Heart right ventricle (tissue), 16 donors: ENCODE measurements around the gene TMPRSS2. TPM values are rescaled to one million over a fixed set of nuclear protein-coding genes. Genes with fewer than 3 reads are reported as not detected.

Experiments used
- ATAC-seq, 8 donors: fragments of 200-7000 bp; cut with Tn5 transposase; one replicate each; pipeline ENCODE4 v1.9.1; 2020; ENCODE audit warnings: mild to moderate bottlenecking in 8 of 8, moderate library complexity in 8 of 8, moderate number of reproducible peaks in 1 of 8
- DNase-seq, 2 donors: peaks; one replicate each; pipeline ENCODE4 v3.0.0-alpha.2; 2020
- H3K27ac ChIP-seq, 10 donors: fragments of 200-600 bp; sonication (generic) in 2 of 10; one replicate each; pipeline versions ENCODE4 v1.5.0 to v1.8.0; 2020 to 2022; ENCODE audit warnings: mild to moderate bottlenecking in 3 of 10
- H3K27me3 ChIP-seq, 7 donors: fragments of 200-600 bp; one replicate each; pipeline ENCODE4 v1.8.0; 2021 to 2022; ENCODE audit warnings: mild to moderate bottlenecking in 2 of 7
- H3K36me3 ChIP-seq, 9 donors: fragments of 200-600 bp; sonication (generic) in 1 of 9; one replicate each; pipeline versions ENCODE4 v1.5.0 to v1.8.0; 2020 to 2022; ENCODE audit warnings: mild to moderate bottlenecking in 2 of 9
- H3K4me1 ChIP-seq, 9 donors: fragments of 200-600 bp; sonication (generic) in 1 of 9; one replicate each; pipeline versions ENCODE4 v1.5.0 to v1.8.0; 2020 to 2022; ENCODE audit warnings: mild to moderate bottlenecking in 4 of 9
- H3K4me3 ChIP-seq, 10 donors: fragments of 200-600 bp; sonication (generic) in 2 of 10; one replicate each; pipeline versions ENCODE4 v1.5.0 to v1.8.0; 2020 to 2022; ENCODE audit warnings: mild to moderate bottlenecking in 7 of 10, moderate library complexity in 2 of 10
- H3K9me3 ChIP-seq, 11 donors: fragments of 200-600 bp in 10 of 11; sonication (generic) in 2 of 11; one replicate each; pipeline versions ENCODE4 v1.5.0 to v1.8.0; 2013 to 2022; ENCODE audit warnings: mild to moderate bottlenecking in 2 of 11, control low read depth in 1 of 11, moderate library complexity in 1 of 11
- WGBS, 2 donors: extraction: QIAGEN DNeasy Blood & Tissue Kit; methylation state at CpG; one replicate each; pipeline ENCODE4 v1.1.7; 2013; ENCODE audit warnings: inconsistent platforms in 1 of 2; 5-methylcytosine and 5-hydroxymethylcytosine counted together
- intact Hi-C, 10 donors: fragments of 100-400 bp; cut with DNase I; formaldehyde crosslinking; loops; one replicate each; pipeline versions ENCODE4 v1.11.1 to v1.14.2; 2022
- polyA plus RNA-seq, 2 donors: library from polyadenylated mRNA; stranded (reverse); fragments of 200-250 nt; gene quantifications; one replicate each; pipeline ENCODE4 v1.2.3, GENCODE V29; 2013
- total RNA-seq, 10 donors: library from RNA; stranded (reverse); fragmentation: NEBNext Ultra II Directional in 3 of 10; extraction: Animal tissue kit (Norgen Biotek cat#: 25700) in 3 of 10; gene quantifications; one replicate each; pipeline versions ENCODE4 v1.2.1 to v1.2.4, GENCODE V29; 2021 to 2023
- TF ChIP-seq, protein P1 (sequence below), 9 donors: fragments of 200-600 bp; sonication (generic) in 2 of 9; IDR thresholded peaks; one replicate each; pipeline versions ENCODE4 v1.5.0 to v1.8.0; 2021 to 2022; ENCODE audit warnings: antibody characterized with exemption in 9 of 9, mild to moderate bottlenecking in 5 of 9, moderate library complexity in 1 of 9
- donor health status: Arrhythmogenic right ventricular cardiomyopathy.
- donor health status: ischemic (EF 13 %, LVEDD 7.1; RV severe dilation, severe dysfunction).
- donor health status: healthy with polysubstance abuse.
- donor health status: DM: no; HTN: yes; CAD: no.
- donor health status: DM: no; HTN: no; CAD: no.
- donor health status: ischemic (EF 25% LVEDD 6.9; RV normal size, moderate dysfunction).
- donor health status: ischemic (EF 25% LVEDD 5.7; RV mildly dilated, moderate dysfunction).
- donor health status: healthy.
- donor health status: DM: yes; HTN: yes; CAD: no.
- donor health status: Ischemic cardiomyopathy.
- donor health status: ischemic (EF 35%, LVEDD 5.7; RV mildly dilated, moderate dysfunction).
- donor health status: nonischemic (EF 11% LVEDD 7.7; RV severe dilation, severe dysfunction).
- donor health status: DM: yes; HTN: yes; CAD: no.
- donor health status: PGD.
- donor health status: ischemic (EF 29% LVEDD 5.4; RV normal size, mild dysfunction).
- donor health status: nonischemic (EF 23%, LVEDD 6.1; RV moderate dilation, normal function).

TMPRSS2 gene
- total and polyA plus RNA-seq, 12 donors: 0.03 TPM; not detected in 11

DNA sequence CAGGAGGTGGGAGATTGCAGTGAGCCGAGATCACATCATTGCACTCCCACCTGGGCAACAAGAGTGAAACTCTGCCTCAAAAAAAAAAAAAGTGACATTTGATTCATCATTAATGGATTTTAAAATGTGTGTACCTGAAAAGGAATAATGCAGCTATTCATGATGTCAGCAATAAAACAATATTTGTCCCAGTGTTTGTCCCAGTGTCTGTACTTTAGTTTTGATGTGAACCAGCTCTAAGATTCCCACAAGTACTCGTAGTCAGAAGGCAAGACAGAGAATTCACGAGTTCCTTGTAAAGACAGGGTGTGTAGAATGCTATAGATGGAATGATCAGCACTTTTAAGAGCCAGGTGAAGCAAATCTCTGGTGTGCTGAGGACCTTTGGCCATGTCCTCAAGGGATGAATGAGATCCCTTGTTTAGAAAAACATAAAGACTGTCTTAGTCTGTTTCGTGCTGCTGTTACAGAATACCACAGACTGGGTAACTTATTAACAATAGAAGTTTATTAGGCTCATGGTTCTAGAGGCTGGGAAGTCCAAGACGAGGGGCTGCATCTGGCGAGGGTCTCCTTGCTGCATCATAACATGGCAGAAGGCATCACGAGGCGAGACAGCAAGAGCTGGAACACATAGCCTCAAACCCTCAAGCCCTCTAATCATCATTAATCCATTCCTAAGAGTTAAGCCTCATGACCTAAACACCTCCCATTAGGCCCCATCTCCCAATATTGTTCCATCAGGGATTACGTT is 12.0 kb upstream of the TMPRSS2 start:
- H3K9me3 ChIP-seq: peaks cover 0 to 22% (median 0%) of the 10 kb centered on the region in 11 donors
- H3K36me3 ChIP-seq: no peaks in the 10 kb centered on the region
- ATAC-seq (no peak), DNase-seq (no peak)
- H3K27ac ChIP-seq: no peak overlapping the region
- TF ChIP-seq, protein P1, sequence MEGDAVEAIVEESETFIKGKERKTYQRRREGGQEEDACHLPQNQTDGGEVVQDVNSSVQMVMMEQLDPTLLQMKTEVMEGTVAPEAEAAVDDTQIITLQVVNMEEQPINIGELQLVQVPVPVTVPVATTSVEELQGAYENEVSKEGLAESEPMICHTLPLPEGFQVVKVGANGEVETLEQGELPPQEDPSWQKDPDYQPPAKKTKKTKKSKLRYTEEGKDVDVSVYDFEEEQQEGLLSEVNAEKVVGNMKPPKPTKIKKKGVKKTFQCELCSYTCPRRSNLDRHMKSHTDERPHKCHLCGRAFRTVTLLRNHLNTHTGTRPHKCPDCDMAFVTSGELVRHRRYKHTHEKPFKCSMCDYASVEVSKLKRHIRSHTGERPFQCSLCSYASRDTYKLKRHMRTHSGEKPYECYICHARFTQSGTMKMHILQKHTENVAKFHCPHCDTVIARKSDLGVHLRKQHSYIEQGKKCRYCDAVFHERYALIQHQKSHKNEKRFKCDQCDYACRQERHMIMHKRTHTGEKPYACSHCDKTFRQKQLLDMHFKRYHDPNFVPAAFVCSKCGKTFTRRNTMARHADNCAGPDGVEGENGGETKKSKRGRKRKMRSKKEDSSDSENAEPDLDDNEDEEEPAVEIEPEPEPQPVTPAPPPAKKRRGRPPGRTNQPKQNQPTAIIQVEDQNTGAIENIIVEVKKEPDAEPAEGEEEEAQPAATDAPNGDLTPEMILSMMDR (IDR thresholded peaks at IDR 0.05): no peak
- no peak overlapping the region for H3K4me3 ChIP-seq
- WGBS, 2 donors: 77 to 81% methylated on average over 9 of the region's 9 CpGs
- H3K4me1 ChIP-seq: no peaks in the 10 kb centered on the region
- peaks cover 0 to 11% (median 4%) of the 10 kb centered on the region in 7 donors for H3K27me3 ChIP-seq
- intact Hi-C loops: no loop called here

DNA sequence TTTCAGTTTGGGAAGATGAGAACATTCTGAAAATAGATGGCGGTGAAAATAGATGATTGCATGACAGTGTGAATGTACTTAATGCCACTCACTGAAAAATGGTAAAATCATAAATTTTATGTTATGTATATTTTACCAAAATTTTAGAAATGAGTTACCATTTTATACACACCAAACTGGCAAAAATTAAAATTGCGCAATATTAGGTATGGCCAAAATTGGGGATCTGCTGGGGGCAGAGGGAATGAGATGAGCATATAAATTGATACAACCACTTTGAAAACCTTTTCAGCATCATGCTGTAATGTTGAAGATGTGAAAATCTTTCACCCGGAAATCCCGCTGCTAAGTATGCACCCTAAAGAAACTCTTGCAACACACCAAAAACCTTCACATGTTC is 10.8 kb upstream of the TMPRSS2 start:
- Histone ChIP-seq H3K36me3 (no peaks in the 10 kb centered on the region), H3K4me1 (no peaks in the 10 kb centered on the region), H3K27ac (no peak overlapping the region), H3K4me3 (no peak overlapping the region), H3K27me3 (peaks cover 0 to 11% (median 3%) of the 10 kb centered on the region in 7 donors), H3K9me3 (peaks cover 0 to 22% (median 0%) of the 10 kb centered on the region in 11 donors)
- 96 to 98% methylated on average over 4 of the region's 4 CpGs for WGBS, 2 donors
- intact Hi-C loops: no loop called here
- ATAC-seq (no peak), DNase-seq (no peak)
- TF ChIP-seq, protein P1 (IDR thresholded peaks at IDR 0.05): no peak

GRCh38 chr21:41511858-41512257 is 3.9 kb upstream of the TMPRSS2 start:
- Histone ChIP-seq H3K36me3 (no peaks in the 10 kb centered on the region), H3K9me3 (peaks cover 0 to 12% (median 0%) of the 10 kb centered on the region in 11 donors), H3K27me3 (peaks cover 12 to 54% (median 40%) of the 10 kb centered on the region in 7 donors), H3K27ac (no peak overlapping the region), H3K4me3 (no peak overlapping the region), H3K4me1 (peaks cover 0 to 18% (median 15%) of the 10 kb centered on the region in 9 donors)
- DNase-seq (no peak), ATAC-seq (no peak)
- TF ChIP-seq, protein P1 (IDR thresholded peaks at IDR 0.05): no peak
- intact Hi-C loops: no loop called here
- WGBS, 2 donors: 65 to 67% methylated on average over 7 of the region's 7 CpGs

DNA sequence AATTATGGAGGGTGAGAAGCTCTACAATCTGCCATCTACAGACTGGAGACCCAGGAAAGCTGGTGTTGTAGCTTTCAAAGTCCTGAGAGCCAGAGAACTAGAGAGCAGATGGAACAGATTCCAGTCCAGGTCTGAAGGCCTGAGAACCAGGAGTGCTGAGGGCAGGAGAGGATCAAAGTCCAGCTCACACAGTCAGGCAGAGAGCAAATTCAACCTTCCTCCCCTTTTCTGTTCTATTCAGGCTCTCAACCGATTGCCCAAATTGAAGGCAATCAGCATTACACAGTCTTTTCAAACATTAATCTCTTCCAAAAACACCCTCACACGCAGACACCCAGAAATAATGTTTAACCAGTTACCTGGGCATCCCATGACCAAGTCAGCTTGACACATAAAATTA is 2.5 kb upstream of the TMPRSS2 start:
- intact Hi-C loops: no loop called here
- DNase-seq: no peak

More for the DNA sequence above, 2.5 kb upstream of the TMPRSS2 start:
- 53 to 54% methylated on average over 2 of the region's 2 CpGs for whole genome bisulfite sequencing, 2 donors
- Histone ChIP-seq H3K4me3 (no peak overlapping the region), H3K4me1 (peaks cover 0 to 20% (median 15%) of the 10 kb centered on the region in 9 donors), H3K27ac (no peak overlapping the region), H3K36me3 (no peaks in the 10 kb centered on the region), H3K27me3 (peaks cover 12 to 68% (median 54%) of the 10 kb centered on the region in 7 donors), H3K9me3 (no peaks in the 10 kb centered on the region)
- ATAC-seq: no peak
- TF ChIP-seq, protein P1 (IDR thresholded peaks at IDR 0.05): no peak
